ENCODE measurements around the gene USP21. TPM values are rescaled to one million over a fixed set of nuclear protein-coding genes. Genes with fewer than 3 reads are reported as not detected.

USP21 gene
- total and polyA plus RNA-seq, 11 donors: 12.3 to 20.0 (median 14.1) TPM

DNA sequence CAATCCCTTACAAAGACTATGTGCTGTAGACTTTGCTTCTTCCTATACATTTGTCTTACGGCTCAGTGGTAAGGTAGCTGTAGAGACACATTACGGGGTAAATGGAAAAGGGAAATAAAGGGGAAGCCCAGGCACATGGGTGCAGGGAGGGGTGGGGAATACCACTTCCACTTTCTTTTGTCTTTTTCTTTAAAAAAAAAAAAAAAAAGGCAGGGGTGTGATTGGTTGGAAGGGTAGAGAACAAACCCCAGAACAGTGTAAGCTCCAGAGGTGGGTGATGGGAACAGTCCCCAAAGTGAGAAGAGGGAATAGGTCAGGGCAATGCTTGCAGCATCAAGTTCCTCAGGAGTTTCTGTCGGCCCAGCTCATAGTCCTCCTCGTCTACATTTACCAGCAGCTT, 37.5 kb upstream of the USP21 start:
- H3K36me3 ChIP-seq: peaks cover 0 to 76% (median 69%) of the 10 kb centered on the region in 9 donors
- no peak for DNase-seq
- TF ChIP-seq, protein P1, sequence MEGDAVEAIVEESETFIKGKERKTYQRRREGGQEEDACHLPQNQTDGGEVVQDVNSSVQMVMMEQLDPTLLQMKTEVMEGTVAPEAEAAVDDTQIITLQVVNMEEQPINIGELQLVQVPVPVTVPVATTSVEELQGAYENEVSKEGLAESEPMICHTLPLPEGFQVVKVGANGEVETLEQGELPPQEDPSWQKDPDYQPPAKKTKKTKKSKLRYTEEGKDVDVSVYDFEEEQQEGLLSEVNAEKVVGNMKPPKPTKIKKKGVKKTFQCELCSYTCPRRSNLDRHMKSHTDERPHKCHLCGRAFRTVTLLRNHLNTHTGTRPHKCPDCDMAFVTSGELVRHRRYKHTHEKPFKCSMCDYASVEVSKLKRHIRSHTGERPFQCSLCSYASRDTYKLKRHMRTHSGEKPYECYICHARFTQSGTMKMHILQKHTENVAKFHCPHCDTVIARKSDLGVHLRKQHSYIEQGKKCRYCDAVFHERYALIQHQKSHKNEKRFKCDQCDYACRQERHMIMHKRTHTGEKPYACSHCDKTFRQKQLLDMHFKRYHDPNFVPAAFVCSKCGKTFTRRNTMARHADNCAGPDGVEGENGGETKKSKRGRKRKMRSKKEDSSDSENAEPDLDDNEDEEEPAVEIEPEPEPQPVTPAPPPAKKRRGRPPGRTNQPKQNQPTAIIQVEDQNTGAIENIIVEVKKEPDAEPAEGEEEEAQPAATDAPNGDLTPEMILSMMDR (IDR thresholded peaks at IDR 0.05): no peak
- TF ChIP-seq POLR2A (IDR thresholded peaks at IDR 0.05): no peak
- intact Hi-C loops (cut with DNase I): no loop called here
- H3K27me3 ChIP-seq: no peaks in the 10 kb centered on the region
- H3K4me1 ChIP-seq: peaks cover 5 to 50% (median 21%) of the 10 kb centered on the region in 12 donors
- ATAC-seq: no peak
- no peaks in the 10 kb centered on the region for H3K9me3 ChIP-seq
- H3K27ac ChIP-seq: peak overlapping the region in 1 of 12 donors; percentile 96
- H3K4me3 ChIP-seq: no peak overlapping the region
- WGBS, 4 donors: 74 to 83% (median 79%) methylated on average over 4 of the region's 4 CpGs

DNA sequence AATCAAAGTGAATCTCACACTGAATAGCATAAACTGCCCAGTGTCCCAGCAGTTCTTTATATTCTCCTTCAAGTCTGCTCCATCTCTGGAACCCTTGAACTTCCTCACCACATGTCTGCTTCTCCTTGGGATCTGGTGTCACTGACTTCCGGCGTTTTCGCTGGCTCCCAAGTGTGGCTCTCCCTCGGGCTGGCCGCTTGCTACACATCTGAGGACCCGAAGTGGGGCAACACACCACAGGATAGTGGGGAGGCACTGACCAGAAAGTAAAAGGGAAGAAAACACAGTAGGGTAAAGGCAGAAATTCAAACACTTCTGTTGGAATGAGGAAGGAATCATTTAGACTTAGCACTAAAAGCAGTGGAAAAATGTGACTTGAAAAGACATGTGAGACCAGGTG, 36.3 kb upstream of the USP21 start:
- Histone ChIP-seq H3K27me3 (no peaks in the 10 kb centered on the region), H3K4me1 (peaks cover 5 to 56% (median 21%) of the 10 kb centered on the region in 12 donors), H3K4me3 (no peak overlapping the region), H3K36me3 (peaks cover 0 to 88% (median 80%) of the 10 kb centered on the region in 9 donors), H3K27ac (peak overlapping the region in 1 of 12 donors; percentile 96), H3K9me3 (no peaks in the 10 kb centered on the region)
- TF ChIP-seq, protein P1 (IDR thresholded peaks at IDR 0.05): no peak
- no peak for TF ChIP-seq POLR2A (IDR thresholded peaks at IDR 0.05)
- ATAC-seq (no peak), DNase-seq (no peak)
- 83 to 88% (median 85%) methylated on average over 6 of the region's 6 CpGs for WGBS, 4 donors
- intact Hi-C loops (cut with DNase I): no loop called here

DNA sequence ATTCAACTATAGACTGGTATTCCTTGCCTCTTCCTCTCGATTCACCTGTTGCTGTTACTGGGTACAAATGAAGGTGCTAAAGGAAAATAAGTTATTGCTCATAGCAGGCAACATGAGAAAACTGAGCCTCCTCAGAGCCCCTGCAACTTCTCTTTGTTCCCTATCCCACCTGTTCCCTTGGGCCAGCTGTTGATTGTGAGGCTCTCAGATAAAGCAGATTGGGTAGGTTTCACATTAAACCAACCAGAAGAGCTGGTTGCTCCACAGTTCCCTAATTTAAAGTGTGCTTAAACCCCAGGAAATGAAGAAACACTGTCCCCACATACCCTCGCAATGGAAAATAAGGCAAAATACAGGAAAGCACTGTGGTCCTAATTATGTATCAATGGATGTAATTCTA, 31.7 kb upstream of the USP21 start:
- no peaks in the 10 kb centered on the region for H3K27me3 ChIP-seq
- H3K27ac ChIP-seq: peak overlapping the region in 1 of 12 donors; percentile 65
- 78 to 90% (median 84%) methylated on average over 2 of the region's 2 CpGs for WGBS, 4 donors
- peaks cover 0 to 80% (median 74%) of the 10 kb centered on the region in 9 donors for H3K36me3 ChIP-seq
- H3K9me3 ChIP-seq: no peaks in the 10 kb centered on the region
- peaks cover 0 to 51% (median 32%) of the 10 kb centered on the region in 12 donors for H3K4me1 ChIP-seq
- intact Hi-C loops (cut with DNase I): no loop called here
- no peak overlapping the region for H3K4me3 ChIP-seq
- ATAC-seq (no peak), DNase-seq (no peak)
- TF ChIP-seq POLR2A (IDR thresholded peaks at IDR 0.05): no peak
- TF ChIP-seq, protein P1 (IDR thresholded peaks at IDR 0.05): no peak

DNA sequence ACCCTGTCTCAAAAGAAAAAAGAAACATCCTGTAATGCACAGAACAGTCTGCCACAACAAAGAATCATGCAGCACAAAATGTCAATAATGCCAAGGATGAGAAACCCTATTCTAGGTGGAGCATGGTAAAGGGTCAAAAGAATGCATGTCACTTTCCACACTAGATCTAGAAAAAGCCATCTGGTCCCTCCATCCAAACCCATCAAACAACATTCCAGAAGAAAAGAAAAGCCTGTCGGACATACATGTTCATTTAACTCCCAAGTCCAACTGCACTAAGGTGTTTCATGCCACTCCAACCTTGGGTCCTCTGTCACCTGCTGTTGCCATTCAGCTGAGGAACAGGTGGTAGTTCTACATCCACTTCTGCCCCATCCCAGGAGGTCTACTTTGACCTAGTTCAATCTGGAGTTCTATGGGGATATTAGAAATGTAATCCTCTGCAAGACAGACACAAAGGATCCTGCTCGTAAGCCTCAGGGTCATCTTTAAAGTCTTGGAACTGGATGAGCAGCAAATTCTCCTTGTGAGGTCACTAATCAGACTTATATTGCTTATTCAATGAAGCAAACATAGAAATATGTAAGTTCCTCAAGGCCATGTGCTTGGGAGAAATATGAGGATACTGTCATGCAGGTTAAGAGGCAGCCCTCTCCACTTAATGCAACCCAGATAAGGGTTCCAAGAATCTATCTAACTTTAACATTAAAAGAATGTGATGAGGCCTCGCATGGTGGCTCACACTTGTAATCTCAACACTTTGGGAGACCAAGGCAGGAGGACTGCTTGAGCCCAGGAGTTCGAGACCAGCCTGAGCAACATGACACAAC, 30.5 kb upstream of the USP21 start:
- Histone ChIP-seq H3K4me1 (peaks cover 2 to 57% (median 37%) of the 10 kb centered on the region in 12 donors), H3K27me3 (no peaks in the 10 kb centered on the region), H3K4me3 (no peak overlapping the region), H3K36me3 (peaks cover 0 to 69% (median 62%) of the 10 kb centered on the region in 9 donors), H3K9me3 (no peaks in the 10 kb centered on the region), H3K27ac (no peak overlapping the region)
- no peak for DNase-seq
- intact Hi-C loops (cut with DNase I): no loop called here
- no peak for TF ChIP-seq POLR2A (IDR thresholded peaks at IDR 0.05)
- TF ChIP-seq, protein P1 (IDR thresholded peaks at IDR 0.05): no peak
- ATAC-seq: no peak
- 82 to 90% (median 86%) methylated on average over 4 of the region's 4 CpGs for WGBS, 4 donors

Measured in heart left ventricle (tissue), 16 donors.